Left hindlimb (tissue), 1 donor: ENCODE measurements around the gene MAPKAPK2.

Experiments
- DNase-seq: peaks from one replicate; pipeline ENCODE4 v3.0.0-alpha.2; 2018

MAPKAPK2 gene

DNA sequence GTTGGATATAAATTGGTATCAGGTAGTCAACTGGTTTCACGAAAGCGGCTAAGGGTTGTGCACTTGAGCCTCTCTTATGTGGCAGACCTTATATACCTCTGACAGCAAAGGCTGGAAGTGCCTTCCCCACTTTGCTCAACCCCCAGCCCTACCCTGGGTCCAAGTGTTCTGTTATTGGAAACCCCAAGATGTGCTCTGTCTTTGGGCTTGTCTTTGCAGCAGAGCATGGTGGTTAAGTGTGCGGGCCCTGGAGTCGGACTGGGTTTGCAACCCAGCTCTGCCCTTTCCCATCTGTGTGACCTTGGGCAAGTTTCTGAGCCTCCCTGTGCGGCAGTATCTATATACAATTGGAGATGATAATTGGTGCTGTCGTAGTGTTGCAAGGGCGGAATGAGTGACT lies 98.8 kb downstream of the MAPKAPK2 start:
- DNase-seq = no peak
